RCC 7860 (cell line): ENCODE data around the gene RBBP8NL.
"Not testable (repeated sequence)": the region's sequence is repeated elsewhere in the genome, so short reads cannot be mapped to it uniquely, and the experiment has no call there.

Experiments
- DNase-seq: peaks from one replicate; pipeline ENCODE4 v3.0.0-alpha.2; 2015; ENCODE audit warnings: low spot score
- FAIRE-seq: peaks from 2 replicates; lab custom pipeline; 2012; peaks lifted over from hg19 to GRCh38; lab: Jason Lieb, UNC

Gene RBBP8NL

DNA sequence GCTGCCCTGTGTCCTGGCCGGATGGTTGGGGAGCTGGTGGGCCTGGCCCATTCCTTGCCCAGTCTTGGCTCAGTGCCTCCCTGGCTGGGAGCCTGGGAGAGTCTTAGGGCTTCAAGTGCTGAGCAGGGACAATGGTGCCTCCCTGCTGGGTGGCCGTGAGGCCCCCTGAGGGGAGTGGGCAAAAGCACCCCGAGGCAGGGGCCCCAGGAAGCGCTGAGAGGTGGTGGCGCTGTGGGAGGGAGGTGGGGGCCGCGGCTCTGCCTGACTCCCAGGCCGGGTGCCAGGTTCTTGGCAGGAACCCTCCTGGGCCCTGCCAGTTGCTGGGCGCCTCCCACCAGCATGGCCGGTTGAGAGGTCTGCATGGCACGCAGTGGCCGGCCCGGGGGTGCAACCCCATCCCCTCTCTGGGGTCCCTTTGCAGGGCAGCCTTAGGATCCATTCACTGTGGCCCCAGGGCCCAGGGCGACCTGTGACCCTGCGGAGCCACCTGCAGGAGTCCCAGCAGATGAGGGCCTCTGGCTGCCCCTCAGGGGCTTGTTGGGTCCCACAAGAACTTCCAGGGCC, 49.6 kb downstream of the RBBP8NL start:
- no peak for FAIRE-seq
- DNase-seq: no peak

DNA sequence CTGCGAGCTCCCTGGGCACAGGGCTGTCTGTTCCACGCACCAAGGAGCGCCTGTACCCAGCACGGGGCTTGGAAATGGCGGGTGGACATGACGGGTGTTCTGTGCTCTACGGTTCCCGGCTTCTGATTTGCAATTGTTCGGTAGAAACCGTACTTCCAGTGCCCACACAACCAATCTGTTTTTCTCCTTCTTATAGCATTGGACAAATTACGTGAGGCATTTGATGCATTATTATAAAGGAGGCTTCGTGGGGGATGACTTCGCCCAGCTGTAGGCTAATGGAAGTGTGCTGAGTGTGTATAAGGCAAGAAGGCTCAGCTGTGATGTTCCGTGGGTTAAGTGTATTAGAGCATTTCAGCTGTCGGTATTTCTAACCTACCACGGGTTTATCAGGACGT, 50.3 kb downstream of the RBBP8NL start:
- FAIRE-seq (no peak), DNase-seq (no peak)

DNA sequence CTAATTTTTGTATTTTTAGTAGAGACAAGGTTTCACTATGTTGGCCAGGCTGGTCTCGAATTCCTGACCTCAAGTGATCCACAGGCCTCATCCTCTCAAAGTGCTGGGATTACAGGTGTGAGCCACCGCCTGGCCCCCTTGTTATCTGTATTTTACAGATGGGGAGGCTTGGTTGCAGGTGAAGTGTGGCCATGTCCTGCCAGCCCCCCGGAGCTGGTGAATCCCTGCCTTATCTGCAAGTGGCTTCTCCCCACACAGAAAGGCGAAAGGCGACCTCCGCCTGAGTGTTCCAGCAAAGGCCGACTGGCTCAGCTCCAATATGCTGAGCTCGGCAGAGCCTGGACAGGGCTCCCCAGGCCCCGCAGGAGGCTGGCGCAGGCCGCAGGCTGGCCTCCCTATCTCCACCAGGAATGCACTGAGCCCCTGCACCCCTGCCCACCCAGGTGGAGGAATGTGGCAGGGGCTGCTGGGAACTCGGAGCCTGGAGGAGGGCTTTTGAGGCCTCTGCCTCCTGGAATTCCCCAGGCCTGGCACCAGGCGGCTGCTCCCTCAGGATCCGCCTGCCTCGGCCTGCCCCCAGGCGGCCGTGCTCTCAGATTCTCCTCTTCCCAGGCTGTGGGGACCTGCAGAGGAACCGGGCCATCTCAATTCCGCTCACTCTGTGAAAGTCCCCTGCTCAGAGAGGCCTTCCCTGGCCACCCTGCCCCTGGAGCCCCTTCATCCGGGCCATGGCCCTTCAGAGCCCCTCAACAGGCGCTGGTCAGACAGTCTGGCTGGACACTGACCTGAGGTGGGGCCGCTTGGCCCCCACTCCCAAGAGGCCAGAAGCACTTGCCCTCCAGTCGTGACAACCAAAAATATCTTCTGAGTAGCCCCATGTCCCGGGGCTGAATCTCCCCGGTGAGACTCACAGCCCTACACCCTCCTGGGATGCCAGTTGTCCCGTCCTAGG, 51.0 kb downstream of the RBBP8NL start:
- FAIRE-seq (no peak), DNase-seq (peak; percentile 16)

DNA sequence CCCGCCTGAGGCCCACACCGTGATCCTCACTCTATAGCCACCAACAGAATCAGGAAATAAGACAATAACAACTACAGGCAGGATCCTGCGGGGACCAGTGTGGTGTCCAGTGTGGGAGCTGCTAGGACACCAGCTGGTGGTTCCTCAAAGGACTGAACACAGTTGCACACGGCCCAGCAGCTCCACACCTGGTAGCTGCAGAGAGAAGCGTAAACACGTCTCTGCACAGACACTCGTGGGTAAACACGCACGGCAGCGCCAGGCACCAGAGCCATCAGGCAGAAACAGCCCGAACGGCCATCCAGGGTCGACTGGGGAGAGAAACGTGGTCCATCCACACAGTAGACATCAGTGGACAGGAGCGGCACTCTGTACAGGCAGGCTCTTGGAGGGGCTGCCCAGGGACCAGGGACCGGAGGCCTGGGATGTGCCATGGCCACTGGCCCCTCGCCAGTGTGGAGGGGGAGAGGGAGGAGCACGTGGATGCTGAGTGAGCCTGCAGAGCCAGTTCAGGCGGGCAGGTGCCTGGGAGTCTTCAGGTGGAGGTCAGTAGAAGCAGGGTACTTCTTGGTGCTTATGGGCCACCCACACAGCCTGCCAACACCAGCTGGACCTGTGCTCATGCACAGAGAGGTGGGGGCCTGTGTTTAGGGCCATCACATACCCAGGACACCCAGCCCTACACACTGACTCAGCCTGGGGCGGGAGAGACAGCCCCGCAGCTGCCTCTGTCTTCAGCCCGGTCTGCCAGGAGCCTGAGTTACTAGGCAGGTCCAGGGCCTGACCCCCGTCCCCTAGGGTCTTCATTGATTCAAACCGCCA, 52.8 kb downstream of the RBBP8NL start:
- FAIRE-seq: no peak
- no peak for DNase-seq

DNA sequence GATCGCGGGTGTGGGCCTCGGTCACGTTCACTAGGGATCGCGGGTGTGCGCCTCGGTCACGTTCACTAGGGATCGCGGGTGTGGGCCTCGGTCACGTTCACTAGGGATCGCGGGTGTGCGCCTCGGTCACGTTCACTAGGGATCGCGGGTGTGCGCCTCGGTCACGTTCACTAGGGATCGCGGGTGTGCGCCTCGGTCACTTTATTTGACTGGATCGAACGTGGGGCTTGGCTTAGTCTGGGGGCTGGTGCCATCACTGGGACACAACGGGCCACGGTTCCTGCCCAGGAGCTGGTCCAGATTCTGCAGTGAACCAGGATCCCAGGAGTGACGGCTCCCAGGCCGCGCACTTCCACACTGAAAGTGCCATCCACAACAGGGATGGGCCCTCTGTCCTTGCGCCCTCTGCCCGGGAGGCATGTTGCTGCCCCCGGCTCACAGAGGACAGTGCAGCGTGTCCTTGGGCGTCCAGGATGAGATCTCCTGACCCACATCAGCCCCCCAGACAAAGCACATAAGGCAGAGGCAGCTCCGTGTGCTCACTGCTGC, 53.6 kb downstream of the RBBP8NL start:
- DNase-seq, FAIRE-seq: not testable (repeated sequence)

DNA sequence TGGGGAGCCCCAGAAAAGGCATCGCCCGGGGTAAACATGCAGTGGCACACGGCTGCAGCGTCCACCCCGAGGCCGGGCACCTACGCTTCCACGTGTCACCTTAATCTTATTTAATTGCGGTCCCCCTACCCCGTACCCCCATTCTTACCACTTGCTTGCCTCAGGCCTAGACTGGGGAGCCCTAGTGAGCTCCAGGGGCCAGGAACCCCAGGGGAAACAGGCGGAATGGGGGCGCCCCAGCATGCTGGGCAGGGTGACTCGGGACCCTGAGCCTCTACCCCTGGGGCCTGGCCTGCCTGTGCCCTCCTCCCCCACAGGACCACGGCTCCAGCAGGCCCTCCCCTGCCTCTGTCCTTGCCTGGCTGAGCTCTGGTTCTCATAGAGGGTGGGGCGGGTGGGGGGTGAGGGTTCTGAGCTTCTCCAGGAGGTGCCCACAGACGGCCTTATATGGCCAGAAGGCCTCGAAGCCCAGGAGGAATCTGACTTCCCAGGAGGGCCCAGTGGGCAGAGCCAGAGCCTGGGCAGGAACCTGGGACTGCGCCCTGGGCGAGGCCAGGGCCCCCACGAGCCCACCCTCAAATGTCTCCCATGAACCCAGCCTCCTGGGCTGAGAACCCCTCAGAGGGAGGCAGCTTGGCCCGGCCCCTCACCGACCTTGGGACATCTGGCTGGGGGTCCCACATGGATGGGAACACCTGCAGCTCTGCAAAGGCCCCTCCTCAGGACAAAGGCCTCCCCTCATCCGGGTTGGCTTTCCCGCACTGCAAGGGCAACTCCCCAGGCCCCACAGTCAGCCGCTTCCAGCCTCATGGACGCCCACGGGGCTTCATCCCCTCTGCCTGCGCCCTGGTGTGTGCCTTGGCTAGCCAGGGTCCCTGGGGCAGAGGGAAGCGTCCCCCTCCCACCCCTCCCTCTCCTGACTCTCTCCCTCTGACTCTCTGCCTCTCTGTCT, 55.0 kb downstream of the RBBP8NL start:
- DNase-seq: no peak
- FAIRE-seq: no peak

DNA sequence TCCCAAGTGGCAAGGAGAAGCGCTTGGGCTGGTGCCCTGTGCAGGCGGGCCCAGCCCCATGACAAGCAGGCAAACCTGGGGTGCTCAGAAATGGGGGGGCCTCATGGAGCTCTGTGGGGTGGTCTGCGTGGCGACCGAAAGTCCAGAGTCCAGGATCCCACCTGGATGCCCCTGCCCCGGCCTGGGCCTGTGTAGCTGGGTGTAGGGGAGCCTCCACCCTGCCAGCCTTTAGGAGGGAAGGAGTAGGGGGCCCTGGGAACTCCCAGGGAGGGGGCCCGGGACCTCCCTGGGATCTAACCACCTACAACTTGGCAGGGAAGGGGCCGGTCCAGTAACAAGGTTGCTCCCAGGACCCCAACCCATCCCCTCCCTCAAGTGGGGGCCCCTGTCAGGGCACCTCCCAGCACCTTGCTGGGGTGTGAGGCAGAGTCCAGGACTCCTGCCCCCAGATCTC, 55.7 kb downstream of the RBBP8NL start:
- DNase-seq: no peak
- FAIRE-seq: no peak

DNA sequence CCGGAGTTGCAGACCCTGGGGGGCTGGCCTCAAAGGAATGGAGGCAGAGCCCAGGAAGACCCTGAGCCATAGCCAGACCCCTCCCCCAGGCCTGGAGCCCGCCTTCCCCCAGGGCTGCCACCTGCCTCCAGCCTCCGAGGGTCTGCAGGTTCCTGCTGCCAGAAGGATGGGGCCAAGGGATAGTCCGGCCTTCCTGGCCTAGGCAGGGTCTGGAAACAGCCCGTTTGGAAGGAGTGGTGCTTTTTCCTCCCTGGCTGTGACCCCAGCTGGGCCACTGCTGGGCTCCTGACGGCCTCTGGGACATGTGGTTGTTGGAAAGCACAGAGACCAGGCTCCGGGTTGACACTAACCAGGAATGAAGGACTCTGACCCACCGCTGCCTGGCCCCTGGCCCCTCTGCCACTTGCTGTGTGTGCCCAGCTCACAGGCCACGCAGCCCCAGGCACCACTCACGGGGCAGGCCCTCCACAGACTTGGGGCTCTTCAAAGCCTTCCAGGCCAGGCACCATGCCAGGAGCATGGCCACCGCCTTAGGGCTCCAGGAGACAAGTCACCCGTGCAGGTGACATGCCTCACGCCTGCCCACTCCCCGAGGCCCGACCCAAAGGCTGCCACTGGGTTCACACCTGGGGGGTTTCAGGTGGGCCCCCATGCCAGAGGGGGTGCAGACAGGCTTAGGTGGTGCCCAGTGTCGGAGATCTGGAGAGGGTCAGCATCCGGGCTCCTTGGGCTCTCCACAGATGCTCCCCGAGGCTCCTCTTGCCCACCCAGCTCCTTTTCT, 56.3 kb downstream of the RBBP8NL start:
- no peak for DNase-seq
- FAIRE-seq: no peak

DNA sequence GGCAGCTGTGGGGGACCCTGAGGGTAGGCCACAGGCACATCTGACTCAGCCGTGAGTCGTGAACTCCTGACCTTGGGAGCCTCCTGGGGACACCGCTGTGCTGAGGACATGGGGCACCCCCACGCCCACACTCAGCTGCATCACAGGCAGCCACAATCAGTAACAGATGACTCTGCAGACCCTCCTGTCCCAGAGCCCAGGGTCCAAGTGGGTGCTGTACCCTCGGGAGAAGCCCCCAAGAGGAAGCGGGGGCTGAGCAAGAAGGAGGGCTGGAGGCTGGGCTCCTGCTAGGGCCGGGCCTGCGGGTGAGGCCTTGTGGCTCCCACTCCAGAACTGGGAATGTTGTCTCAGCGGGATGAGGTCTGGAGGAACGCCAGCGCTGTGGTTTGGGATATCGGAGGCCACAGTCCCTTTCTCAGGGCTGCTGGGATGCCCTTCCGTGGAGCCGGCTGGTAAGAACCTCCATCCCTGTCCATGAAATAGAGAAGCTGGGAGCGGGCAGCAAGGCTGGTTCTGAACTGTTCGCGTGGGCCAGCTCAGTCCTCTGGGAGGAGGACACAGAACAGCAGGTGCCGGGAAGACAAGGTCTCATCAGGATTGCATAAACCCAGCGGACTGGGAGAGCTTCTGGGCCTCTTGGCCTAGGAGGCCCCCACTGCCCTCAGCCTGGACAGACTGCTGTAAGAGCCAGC, 57.1 kb downstream of the RBBP8NL start:
- DNase-seq (peak; percentile 89), FAIRE-seq (peak; percentile 86)

DNA sequence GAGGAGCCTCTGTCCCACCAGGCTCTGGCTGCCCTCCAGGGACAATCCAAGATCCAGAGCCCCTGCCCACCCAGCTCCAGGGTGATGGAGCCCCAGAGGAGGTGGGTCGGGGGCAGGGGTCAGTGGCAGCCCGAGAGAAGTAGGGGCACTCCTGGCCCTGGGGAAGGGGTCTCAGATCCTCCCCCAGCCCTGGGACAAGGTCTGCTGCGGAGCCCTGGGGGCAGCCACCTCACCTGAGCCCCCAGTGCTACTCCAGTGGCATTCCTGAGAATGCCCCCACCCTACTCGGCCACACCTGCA, 57.6 kb downstream of the RBBP8NL start:
- DNase-seq (no peak), FAIRE-seq (no peak)

DNA sequence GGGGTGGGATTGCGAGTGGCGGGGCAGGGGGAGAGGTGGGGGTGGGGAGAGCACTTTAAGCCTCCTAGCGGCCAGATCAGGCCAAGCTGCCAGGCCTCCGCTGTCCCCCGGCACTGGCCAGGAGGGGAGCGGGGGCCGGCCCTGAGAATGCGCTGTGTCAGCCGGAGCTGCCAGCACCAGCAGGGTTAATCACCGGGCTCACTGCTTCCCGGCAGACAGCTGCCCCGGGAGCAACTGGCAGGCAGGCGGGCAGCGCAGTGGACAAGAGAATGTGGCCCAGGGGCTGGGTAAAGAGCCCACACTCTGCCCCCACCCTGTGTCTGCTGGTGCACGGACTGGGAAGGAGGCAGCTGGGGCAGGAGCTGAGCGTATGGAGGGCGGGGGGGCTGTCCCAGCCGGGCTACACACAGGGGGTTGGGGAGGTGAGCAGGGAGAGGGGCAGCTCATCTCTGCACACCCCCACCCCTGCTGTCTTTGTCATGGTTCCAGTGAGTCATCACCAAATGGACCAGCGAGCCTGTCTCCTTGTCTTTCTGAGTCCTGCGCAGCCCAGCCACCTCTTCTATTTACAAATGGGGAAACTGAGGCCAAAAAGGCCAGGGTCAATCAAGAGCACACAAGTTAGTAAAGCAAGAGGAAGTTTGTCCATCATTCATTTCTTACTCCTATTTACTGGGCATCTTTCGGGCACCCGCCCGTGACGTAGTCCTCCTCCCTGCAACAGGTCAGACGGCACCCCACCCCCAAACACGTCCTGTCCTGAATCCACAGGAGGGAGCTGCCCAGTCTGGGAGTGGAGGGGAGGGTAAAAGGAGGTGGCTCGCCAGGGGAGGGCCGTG, 58.1 kb downstream of the RBBP8NL start:
- DNase-seq (peak; percentile 84), FAIRE-seq (peak; percentile 53)

DNA sequence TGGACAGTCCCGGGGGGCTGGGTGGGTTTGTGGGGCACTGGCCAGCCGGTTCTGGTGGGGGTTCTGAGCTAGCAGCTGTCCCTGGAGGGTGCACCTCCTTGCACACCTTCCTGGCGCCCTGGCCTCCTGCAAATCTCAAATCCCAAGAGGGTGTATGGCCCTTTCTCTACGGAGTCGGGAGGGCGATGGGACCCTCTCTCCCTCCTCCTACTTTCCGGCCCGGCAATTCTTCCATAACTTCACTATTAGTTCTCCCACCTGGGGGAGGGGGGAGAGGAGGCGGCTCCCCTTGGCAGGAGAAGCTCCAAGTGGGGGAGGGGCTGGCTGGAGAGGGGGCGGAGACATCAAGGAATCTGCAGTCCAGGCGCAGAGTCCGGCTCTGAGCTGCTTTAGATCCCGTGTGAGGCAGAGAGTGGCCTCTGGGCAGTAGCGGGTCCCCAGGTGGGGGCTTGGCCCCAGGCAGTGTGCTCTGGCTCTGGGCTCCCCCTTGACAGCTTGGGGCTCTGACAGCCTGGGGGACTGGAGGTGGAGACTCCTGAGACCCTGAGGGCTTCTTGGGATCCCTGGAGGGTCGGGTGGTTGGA, 58.9 kb downstream of the RBBP8NL start:
- FAIRE-seq: no peak
- no peak for DNase-seq

DNA sequence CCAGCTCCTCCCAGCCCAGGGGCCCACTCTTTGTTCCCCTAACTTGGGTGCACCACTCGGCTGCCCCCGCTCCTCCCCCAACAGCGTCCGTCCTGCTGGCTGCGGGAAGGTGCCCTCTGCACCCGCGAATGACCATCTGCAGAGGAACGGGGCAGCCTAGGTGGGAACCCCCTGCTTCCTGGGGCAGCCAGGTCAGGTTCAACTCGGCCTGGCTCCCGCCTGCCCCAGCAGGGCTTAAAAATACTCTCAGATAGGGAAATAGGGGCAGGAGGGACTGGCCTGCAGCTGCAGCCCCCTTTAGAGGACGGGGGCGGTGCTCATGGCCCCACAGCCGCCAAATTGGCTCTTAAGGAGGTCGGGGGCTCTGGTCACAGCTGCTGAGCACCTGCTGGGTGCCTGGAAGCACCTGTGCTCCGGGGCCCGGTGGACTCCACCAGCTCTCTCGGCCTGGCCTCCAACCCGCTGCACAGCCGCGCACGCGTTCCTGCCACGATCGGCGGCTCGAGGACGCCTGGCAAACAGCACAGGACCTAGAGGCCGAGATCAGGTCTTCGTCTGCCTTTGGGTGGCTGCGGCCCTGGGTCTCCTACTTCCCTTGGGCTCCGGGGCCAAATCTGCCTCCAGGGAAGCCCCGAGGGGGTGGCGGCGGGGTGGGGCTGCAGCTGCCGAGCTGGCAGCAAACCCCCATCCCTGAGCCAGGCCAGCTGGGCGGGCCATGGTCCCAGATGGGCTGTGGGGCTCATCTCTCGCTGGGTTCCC, 59.5 kb downstream of the RBBP8NL start:
- DNase-seq: no peak
- FAIRE-seq: no peak

DNA sequence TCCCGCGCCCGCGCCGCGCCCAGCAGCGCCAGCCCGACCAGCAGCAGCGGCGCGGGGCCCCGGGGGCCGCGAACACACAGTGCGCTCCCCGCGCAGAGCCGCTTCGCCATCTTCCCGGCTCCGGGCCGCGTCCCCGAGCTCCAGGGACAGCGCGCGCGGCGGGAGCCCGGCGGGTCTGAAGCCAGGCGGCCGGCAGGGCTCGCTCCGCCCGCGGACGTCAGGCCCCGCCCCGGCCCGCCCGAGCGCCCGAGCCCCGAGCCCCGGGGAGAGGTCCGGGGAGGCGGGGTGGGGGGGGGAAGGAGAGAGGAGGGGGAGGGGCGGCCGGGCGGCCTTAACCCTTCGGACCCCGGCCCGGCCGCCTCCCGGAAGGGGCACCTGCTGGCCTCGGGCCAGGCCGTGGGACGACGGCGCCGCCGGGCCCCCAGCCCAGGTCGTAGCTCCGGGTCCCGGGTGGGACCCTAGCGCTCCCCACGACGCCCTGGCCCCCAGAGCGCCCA, 60.2 kb downstream of the RBBP8NL start, which contains the start of gene LAMA5:
TSS of gene LAMA5 (minus strand) at position 177 of the 497 bp plus-strand sequence. CDS start at position 110, 67 bp downstream.
- FAIRE-seq: no peak
- no peak for DNase-seq

DNA sequence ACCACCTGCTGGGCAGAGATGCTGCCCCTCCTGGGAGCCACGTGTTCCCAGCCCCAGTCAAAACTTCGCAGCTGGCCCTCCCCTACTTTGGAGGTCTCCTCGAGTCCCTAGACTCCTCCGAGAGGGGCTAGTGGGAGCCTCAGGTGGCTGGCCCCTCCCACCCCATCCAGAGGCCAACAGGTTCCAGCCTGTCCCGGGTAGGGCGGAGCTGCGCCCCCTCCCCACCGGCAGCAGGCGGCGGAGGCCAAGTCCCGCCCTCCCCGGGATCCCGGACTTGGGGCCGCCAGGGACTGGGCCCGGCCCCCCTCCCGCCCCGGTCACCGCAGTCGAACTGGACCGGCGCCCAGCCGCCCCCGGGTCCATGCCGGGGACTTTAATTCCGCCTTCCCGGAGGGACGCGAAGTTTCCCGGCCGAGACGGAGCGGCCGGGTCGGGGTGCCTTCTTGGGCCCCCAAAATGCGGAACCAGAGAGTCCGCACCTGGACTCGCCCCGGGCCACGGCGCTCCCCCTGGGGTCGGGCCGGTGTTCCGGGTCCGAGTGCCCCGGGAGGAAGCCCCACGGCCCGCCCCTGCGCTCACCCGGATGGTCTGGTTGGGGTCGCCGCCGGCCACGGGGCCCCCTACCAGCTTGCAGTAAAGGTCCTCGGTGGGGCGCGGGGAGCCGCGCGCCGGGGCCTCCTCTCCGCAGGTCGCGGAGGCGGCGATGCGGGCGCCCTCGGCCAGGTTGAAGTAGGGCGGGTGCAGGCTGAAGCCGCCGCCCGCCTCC, 60.8 kb downstream of the RBBP8NL start:
- no peak for FAIRE-seq

More for the DNA sequence above, 60.8 kb downstream of the RBBP8NL start:
- DNase-seq: no peak
